OCI-LY7 (cell line): ENCODE measurements around the gene PARD3. TPM values are rescaled to one million over a fixed set of nuclear protein-coding genes. Genes with fewer than 3 reads are reported as not detected.

Source experiments
- BruUV-seq: library from RNA; stranded (reverse); fragments of 400-500 nt; replicated peaks from 2 replicates; lab custom pipeline; 2021; lab: Mats Ljungman, UMichigan
- CTCF ChIA-PET: fragments of 300-600 bp; sonication (Branson Sonifier 250); formaldehyde crosslinking; loops from one replicate; lab custom pipeline; 2022; ENCODE audit warnings: antibody characterized with exemption; ENCODE audit not compliant: unreplicated experiment; lab: Charles Lee
- POLR2A ChIA-PET: fragments of 300-600 bp; sonication (Branson Sonifier 250); formaldehyde crosslinking; loops from one replicate; lab custom pipeline; 2022; ENCODE audit warnings: antibody characterized with exemption; lab: Charles Lee
- DNase-seq: peaks from one replicate; pipeline ENCODE4 v3.0.0-alpha.2; 2015; ENCODE audit warnings: low spot score
- H2AFZ ChIP-seq: fragments of 200-600 bp; sonication (generic), shearing (Covaris generic); 2 replicates; pipeline ENCODE4 v1.6.1; 2014; ENCODE audit warnings: mild to moderate bottlenecking, antibody characterized with exemption, low read length, moderate library complexity
- H3K27ac ChIP-seq: fragments of 200-600 bp; sonication (generic); 2 replicates; pipeline ENCODE4 v1.5.1; 2014; ENCODE audit warnings: mixed run types, low read depth, mild to moderate bottlenecking, moderate library complexity, low read length, inconsistent platforms; ENCODE audit not compliant: poor library complexity, severe bottlenecking
- H3K36me3 ChIP-seq: fragments of 200-600 bp; sonication (generic); 2 replicates; pipeline ENCODE4 v1.6.1; 2014; ENCODE audit warnings: mild to moderate bottlenecking, antibody characterized with exemption, low read length, moderate library complexity, mixed read lengths; ENCODE audit not compliant: insufficient read depth
- H3K4me1 ChIP-seq: fragments of 200-600 bp; sonication (generic); 2 replicates; pipeline ENCODE4 v1.5.1; 2014; ENCODE audit warnings: mild to moderate bottlenecking, low read length; ENCODE audit not compliant: insufficient read depth, poor library complexity, severe bottlenecking
- H3K4me2 ChIP-seq: fragments of 200-600 bp; sonication (generic); 2 replicates; pipeline ENCODE4 v1.6.1; 2014; ENCODE audit warnings: mild to moderate bottlenecking, low read length
- H3K4me3 ChIP-seq: fragments of 200-600 bp; sonication (generic); 2 replicates; pipeline ENCODE4 v1.5.1; 2014; ENCODE audit warnings: mild to moderate bottlenecking, low read depth, low read length; ENCODE audit not compliant: poor library complexity, severe bottlenecking
- H3K79me2 ChIP-seq: fragments of 200-600 bp; sonication (generic); 2 replicates; pipeline ENCODE4 v1.6.1; 2016; ENCODE audit warnings: low read depth, mild to moderate bottlenecking, low read length, moderate library complexity, mixed read lengths; ENCODE audit not compliant: insufficient read depth
- H3K9me2 ChIP-seq: fragments of 200-600 bp; sonication (generic); 2 replicates; pipeline ENCODE4 v1.6.1; 2016; ENCODE audit warnings: mild to moderate bottlenecking, low read length, mixed read lengths; ENCODE audit not compliant: insufficient read depth
- H3K9me3 ChIP-seq: fragments of 200-600 bp; sonication (generic); 2 replicates; pipeline ENCODE4 v1.6.1; 2014; ENCODE audit warnings: mild to moderate bottlenecking, mixed run types, low read length, mixed read lengths
- H4K20me1 ChIP-seq: fragments of 200-600 bp; sonication (generic); 2 replicates; pipeline ENCODE4 v1.6.1; 2014; ENCODE audit warnings: mild to moderate bottlenecking, antibody characterized with exemption, low read length, moderate library complexity, mixed read lengths; ENCODE audit not compliant: insufficient read depth
- CTCF ChIP-seq: fragments of 200-600 bp; sonication (generic); conservative IDR thresholded peaks from 2 replicates; pipeline ENCODE4 v1.5.1; 2014; ENCODE audit warnings: mild to moderate bottlenecking, antibody characterized with exemption, low read length, moderate library complexity, mixed read lengths
- EZH2phosphoT487 ChIP-seq: fragments of 200-600 bp; sonication (generic); IDR thresholded peaks from 2 replicates; pipeline ENCODE4 v1.6.1; 2018; ENCODE audit warnings: low read depth, borderline replicate concordance, mild to moderate bottlenecking, mixed run types, antibody characterized with exemption, low read length, moderate library complexity, mixed read lengths
- intact Hi-C: fragments of 100-400 bp; cut with micrococcal nuclease; formaldehyde crosslinking; loops from one replicate; pipeline ENCODE4 v1.10.0; 2022; ENCODE audit not compliant: unreplicated experiment
- total RNA-seq, 2 experiments: library from RNA; depleted of rRNA in 1 of 2; stranded (reverse); fragments of >200 nt in 1 of 2; shearing (Covaris generic) in 1 of 2; gene quantifications; 2 replicates each; pipeline ENCODE4 v1.2.3, GENCODE V29; 2014 to 2022

The PARD3 gene
- total RNA-seq, 2 experiments from 2014 or later, result not detected

DNA sequence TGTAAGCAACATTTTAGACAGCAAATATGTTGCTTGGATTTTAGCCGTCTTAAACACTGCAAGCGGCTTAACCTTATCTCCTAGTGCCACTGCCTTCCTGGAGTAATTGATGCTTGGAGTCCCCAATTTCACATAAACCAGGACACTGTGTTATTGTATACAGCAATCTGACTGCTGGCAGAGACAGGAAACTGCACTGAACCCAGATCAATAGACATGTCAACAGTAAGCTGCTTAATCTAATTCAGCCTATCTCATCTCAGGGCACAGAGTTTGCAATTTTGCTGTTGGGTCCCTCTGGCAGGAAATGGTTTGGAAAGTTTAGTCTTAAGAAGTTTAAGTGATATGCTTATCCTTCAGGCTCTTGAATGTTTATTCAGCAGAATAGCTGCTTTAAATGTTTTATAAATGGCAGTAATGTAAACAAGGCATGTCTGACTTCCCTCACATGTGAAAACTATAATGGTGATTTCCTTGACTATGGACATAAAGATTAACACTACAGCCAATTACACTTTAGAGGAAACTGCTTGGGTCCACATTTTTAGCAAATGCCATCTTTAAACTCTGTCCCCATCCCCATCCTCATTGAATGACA, 598.6 kb downstream of the PARD3 start:
- DNase-seq, result no peak
- no peaks in the 10 kb centered on the region for H3K79me2 ChIP-seq
- no peaks in the 10 kb centered on the region for H3K9me3 ChIP-seq
- no peak overlapping the region for H3K27ac ChIP-seq
- no peaks in the 10 kb centered on the region for H4K20me1 ChIP-seq
- H3K4me3 ChIP-seq, result no peak overlapping the region
- no peak overlapping the region for H3K4me2 ChIP-seq
- TF ChIP-seq CTCF (no peak), EZH2phosphoT487 (no peak)
- CTCF ChIA-PET, result no interaction called here
- H3K36me3 ChIP-seq, result no peaks in the 10 kb centered on the region
- POLR2A ChIA-PET, result no interaction called here
- intact Hi-C loops, result no loop called here
- H2AFZ ChIP-seq, result no peak overlapping the region
- no peaks in the 10 kb centered on the region for H3K4me1 ChIP-seq
- H3K9me2 ChIP-seq, result no peaks in the 10 kb centered on the region
- BruUV-seq, result no TSS peak

- TF ChIP-seq CTCF (no peak), EZH2phosphoT487 (no peak)
- Histone ChIP-seq H3K9me3 (no peaks in the 10 kb centered on the region), H3K9me2 (no peaks in the 10 kb centered on the region), H4K20me1 (no peaks in the 10 kb centered on the region), H3K4me2 (no peak overlapping the region), H2AFZ (no peak overlapping the region), H3K79me2 (no peaks in the 10 kb centered on the region), H3K4me1 (no peaks in the 10 kb centered on the region), H3K27ac (no peak overlapping the region), H3K4me3 (no peak overlapping the region), H3K36me3 (no peaks in the 10 kb centered on the region)
- intact Hi-C loops, result no loop called here
- POLR2A ChIA-PET, result no interaction called here
- CTCF ChIA-PET, result no interaction called here
- DNase-seq, result no peak
- BruUV-seq, result no TSS peak
Measured at GRCh38 chr10:34213805-34214197, 601.3 kb downstream of the PARD3 start.

DNA sequence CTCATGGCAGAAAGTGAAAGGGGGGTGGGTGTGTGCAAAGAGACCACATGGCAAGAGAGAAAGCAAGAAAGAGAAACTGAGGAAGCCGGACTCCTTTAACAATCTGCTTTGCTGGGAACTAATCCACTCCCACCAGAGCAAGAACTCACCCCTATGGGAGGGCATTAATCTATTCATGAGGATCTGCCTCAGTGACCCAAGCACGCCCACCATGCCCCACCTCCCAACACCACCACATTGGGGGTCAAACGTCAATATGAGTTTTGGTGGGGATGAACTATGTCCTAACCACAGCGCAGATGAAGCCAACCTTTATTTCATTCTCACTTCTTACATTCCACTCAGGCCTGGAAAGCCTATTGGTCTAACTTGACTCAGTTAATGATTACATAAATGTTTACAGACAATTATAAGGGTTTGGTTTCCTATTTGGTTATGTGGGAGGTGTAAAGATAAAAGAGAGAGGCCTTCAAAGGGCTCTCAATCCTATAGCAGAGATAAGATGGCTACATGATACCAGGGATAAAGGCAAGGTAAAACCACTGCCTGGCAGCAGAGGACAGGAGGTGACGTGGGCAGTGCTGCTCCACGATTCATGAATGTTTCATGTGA, 601.8 kb downstream of the PARD3 start:
- H3K4me3 ChIP-seq, result no peak overlapping the region
- POLR2A ChIA-PET, result no interaction called here
- no TSS peak for BruUV-seq
- H3K9me2 ChIP-seq, result no peaks in the 10 kb centered on the region
- no peak overlapping the region for H2AFZ ChIP-seq
- H3K79me2 ChIP-seq, result no peaks in the 10 kb centered on the region
- intact Hi-C loops, result no loop called here
- CTCF ChIA-PET, result no interaction called here
- DNase-seq, result no peak
- H4K20me1 ChIP-seq, result no peaks in the 10 kb centered on the region
- TF ChIP-seq EZH2phosphoT487 (no peak), CTCF (no peak)
- H3K9me3 ChIP-seq, result no peaks in the 10 kb centered on the region
- no peaks in the 10 kb centered on the region for H3K4me1 ChIP-seq
- no peak overlapping the region for H3K4me2 ChIP-seq
- H3K36me3 ChIP-seq, result no peaks in the 10 kb centered on the region
- no peak overlapping the region for H3K27ac ChIP-seq
